Measurements from ENCODE around the gene TLCD3B.
A peak's percentile ranks its signal among the peaks of the same experiment; 100 is the strongest.

Gene TLCD3B, protein sequence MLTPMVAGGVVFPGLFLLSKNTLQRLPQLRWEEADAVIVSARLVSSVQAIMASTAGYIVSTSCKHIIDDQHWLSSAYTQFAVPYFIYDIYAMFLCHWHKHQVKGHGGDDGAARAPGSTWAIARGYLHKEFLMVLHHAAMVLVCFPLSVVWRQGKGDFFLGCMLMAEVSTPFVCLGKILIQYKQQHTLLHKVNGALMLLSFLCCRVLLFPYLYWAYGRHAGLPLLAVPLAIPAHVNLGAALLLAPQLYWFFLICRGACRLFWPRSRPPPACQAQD

DNA sequence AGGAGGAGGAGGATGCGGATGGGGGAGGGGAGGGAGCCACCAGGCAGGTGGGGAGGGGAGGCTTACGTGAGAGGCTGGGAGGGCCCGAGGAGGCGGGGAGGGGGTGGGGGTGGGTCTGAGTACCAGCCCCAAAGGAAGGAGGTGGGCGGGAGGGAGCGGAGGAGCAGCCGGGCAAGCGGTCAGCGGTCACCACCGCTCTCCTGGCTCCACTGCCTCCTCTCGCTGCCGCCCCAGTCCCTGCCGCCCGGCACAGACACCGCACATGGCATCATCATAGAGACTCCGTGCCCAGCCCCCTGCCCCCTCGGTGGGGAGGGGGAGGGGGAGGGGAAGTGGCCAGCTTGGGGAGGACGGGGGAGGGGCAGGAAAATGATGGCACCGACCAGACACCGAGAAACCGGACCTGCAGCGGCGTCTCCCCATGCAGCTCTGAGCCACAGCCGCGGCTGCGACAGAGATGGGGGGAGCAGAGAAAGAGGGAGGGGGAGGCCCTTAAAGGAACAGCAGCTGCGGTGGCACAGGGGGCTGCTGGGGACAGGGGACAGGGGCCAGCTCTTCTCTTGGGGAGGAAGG lies at the start of gene TLCD3B:
TLCD3B (minus strand) TSS at position 431 of the 573 bp plus-strand sequence. CDS start 744 bp downstream, outside the sequence.
- no peaks in the 10 kb centered on the region for H3K4me1 ChIP-seq (ENCODE audit: control insufficient read depth, insufficient read depth, low read length)
- no peaks in the 10 kb centered on the region for H3K36me3 ChIP-seq (ENCODE audit: control insufficient read depth, insufficient read depth, low read length)
- no peak within 1 kb of the TSS for H3K9ac ChIP-seq (ENCODE audit: low read length)
- peaks cover 21% of the 10 kb centered on the region for H3K27me3 ChIP-seq (ENCODE audit: control insufficient read depth, insufficient read depth, low read length)
- no peak within 1 kb of the TSS for H3K4me3 ChIP-seq (ENCODE audit: low read length)
- H3K27ac ChIP-seq (ENCODE audit: low read depth, low read length): no peak within 1 kb of the TSS

DNA sequence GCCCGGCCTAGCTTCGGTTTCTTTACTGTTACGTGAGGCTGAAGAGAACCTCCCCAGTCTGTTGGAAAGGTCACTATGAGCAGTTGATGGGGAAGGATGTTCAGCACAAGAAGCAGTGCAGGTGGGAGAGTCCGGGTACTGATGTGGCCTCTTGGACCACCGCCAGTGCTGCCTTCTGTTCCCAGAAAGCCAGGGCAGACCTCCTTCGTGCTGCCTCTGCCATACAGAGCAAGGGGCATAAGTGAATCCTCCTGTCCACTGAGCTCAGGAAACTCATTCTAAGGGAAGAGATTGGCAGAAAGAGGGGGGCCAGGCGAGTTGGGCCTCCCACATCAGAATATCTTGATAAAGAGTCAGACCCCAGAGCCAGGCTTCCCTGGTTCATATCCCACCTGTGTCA lies 48.4 kb upstream of the TLCD3B start:
- Histone ChIP-seq H3K9ac (ENCODE audit: low read length) (peak overlapping the region; percentile 19), H3K27me3 (ENCODE audit: control insufficient read depth, insufficient read depth, low read length) (no peaks in the 10 kb centered on the region), H3K36me3 (ENCODE audit: control insufficient read depth, insufficient read depth, low read length) (peaks cover 36% of the 10 kb centered on the region), H3K27ac (ENCODE audit: low read depth, low read length) (no peak overlapping the region), H3K4me3 (ENCODE audit: low read length) (no peak overlapping the region), H3K4me1 (ENCODE audit: control insufficient read depth, insufficient read depth, low read length) (peaks cover 17% of the 10 kb centered on the region)

DNA sequence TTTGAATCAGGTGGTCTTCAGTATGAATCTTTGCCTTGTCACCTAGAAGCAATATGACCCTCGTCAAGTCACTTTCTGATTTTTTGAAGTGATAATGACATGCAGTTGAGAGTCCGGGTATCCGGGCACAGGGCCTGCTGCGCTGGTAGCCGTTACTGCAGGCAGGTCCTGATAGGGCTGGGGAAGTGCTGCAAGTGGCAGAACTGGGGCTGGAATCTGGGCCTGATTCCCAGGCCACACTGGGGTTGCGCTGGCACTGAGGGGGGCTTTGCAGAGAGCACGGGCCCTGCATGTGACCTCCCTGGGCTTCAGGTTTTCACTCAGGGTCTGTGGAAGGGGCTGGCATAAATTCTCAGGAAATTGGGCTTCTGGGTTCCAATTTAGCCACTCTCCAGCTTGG lies 47.7 kb upstream of the TLCD3B start:
- Histone ChIP-seq H3K4me1 (ENCODE audit: control insufficient read depth, insufficient read depth, low read length) (peaks cover 17% of the 10 kb centered on the region), H3K9ac (ENCODE audit: low read length) (no peak overlapping the region), H3K4me3 (ENCODE audit: low read length) (no peak overlapping the region), H3K27ac (ENCODE audit: low read depth, low read length) (no peak overlapping the region), H3K36me3 (ENCODE audit: control insufficient read depth, insufficient read depth, low read length) (peaks cover 29% of the 10 kb centered on the region), H3K27me3 (ENCODE audit: control insufficient read depth, insufficient read depth, low read length) (no peaks in the 10 kb centered on the region)

DNA sequence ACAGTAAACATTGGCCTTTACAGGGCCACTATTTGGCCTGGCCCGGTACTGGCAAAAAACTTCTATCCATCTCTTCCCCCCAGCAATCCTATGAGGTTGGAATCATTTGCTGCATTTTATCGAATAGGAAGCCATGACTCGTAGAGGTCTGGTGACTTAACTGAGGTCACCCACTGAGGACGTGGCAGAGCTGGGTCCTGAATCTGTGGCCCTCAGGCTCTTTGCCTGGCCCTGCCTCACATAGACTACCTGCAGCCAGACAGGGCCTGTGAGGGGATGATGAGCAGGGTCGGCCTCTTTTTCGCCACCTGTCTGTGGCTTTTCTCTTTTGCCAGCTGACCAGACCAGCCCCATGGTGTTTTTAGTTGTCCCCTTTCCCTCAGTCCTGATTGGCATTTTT lies 46.6 kb upstream of the TLCD3B start:
- no peaks in the 10 kb centered on the region for H3K27me3 ChIP-seq (ENCODE audit: control insufficient read depth, insufficient read depth, low read length)
- no peak overlapping the region for H3K27ac ChIP-seq (ENCODE audit: low read depth, low read length)
- H3K4me3 ChIP-seq (ENCODE audit: low read length): peak overlapping the region; percentile 83
- peaks cover 17% of the 10 kb centered on the region for H3K4me1 ChIP-seq (ENCODE audit: control insufficient read depth, insufficient read depth, low read length)
- H3K9ac ChIP-seq (ENCODE audit: low read length): no peak overlapping the region
- peaks cover 19% of the 10 kb centered on the region for H3K36me3 ChIP-seq (ENCODE audit: control insufficient read depth, insufficient read depth, low read length)

DNA sequence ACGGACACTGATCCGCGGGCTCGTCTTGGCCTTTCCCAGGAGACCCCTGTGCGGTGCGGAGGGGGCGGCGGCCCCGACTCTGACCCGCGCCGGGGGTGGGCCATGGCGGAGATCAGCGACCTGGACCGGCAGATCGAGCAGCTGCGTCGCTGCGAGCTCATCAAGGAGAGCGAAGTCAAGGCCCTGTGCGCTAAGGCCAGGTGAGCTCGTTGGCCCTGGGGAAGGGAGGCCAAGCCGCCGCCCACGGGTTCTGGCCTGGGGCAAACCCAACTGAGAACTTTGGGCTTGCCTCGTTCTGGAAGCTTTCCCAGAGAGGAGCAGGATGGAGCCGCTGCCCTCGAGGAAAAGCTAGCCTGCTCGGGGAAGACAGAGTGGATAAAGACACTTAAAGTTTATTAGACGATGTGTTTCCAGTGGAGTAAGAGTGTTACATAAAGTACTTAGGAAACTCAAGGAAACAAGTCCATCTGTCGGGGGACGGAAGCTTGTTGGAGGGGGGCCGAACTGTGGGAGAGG lies 45.3 kb upstream of the TLCD3B start:
- Histone ChIP-seq H3K4me3 (ENCODE audit: low read length) (peak overlapping the region; percentile 83), H3K9ac (ENCODE audit: low read length) (peak overlapping the region; percentile 34), H3K4me1 (ENCODE audit: control insufficient read depth, insufficient read depth, low read length) (peaks cover 17% of the 10 kb centered on the region), H3K27me3 (ENCODE audit: control insufficient read depth, insufficient read depth, low read length) (no peaks in the 10 kb centered on the region), H3K36me3 (ENCODE audit: control insufficient read depth, insufficient read depth, low read length) (peaks cover 15% of the 10 kb centered on the region), H3K27ac (ENCODE audit: low read depth, low read length) (peak overlapping the region; percentile 91)

DNA sequence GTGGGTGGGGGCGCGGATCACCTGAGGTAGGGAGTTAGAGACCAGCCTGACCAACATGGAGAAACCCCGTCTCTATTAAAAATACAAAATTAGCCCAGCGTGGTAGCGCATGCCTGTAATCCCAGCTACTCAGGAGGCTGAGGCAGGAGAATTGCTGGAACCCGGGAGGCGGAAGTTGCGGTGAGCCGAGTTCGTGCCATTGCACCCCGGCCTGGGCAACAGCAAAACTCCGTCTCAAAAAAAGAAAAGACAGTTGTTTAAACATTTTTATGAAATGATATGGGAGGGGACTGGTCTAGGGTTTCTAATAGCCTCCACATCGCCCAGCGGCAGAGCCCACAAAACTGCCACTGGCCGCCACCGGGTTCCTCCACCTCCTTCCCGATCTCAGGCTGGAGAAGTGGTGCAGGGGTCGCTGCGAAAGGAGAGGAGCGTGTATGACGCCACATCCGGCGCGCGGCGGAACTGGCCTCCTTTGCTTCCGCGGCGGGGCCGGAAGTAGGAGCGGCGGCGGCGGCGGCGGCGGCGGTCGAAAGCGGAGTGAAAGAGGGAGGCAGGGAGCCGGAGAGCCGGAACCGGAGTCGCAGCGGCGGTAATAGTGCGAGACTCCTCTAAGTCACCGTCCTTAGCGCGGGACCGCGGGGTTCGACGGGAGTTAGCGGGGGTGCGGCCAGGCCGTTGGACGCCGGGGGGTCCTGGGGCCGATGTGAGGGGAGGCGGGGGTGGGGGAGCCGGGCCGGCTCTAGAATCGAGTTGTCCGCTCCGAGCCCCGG lies 44.6 kb upstream of the TLCD3B start, which contains the start of gene PPP4C:
PPP4C (plus strand) TSS at position 492 of the 773 bp plus-strand sequence. CDS start 384 bp downstream, outside the sequence.
- Histone ChIP-seq H3K27ac (ENCODE audit: low read depth, low read length) (peak within 1 kb of the TSS; percentile 91), H3K4me1 (ENCODE audit: control insufficient read depth, insufficient read depth, low read length) (peaks cover 17% of the 10 kb centered on the region), H3K27me3 (ENCODE audit: control insufficient read depth, insufficient read depth, low read length) (no peaks in the 10 kb centered on the region), H3K9ac (ENCODE audit: low read length) (peak within 1 kb of the TSS; percentile 34), H3K36me3 (ENCODE audit: control insufficient read depth, insufficient read depth, low read length) (peaks cover 13% of the 10 kb centered on the region), H3K4me3 (ENCODE audit: low read length) (peak within 1 kb of the TSS; percentile 83)

DNA sequence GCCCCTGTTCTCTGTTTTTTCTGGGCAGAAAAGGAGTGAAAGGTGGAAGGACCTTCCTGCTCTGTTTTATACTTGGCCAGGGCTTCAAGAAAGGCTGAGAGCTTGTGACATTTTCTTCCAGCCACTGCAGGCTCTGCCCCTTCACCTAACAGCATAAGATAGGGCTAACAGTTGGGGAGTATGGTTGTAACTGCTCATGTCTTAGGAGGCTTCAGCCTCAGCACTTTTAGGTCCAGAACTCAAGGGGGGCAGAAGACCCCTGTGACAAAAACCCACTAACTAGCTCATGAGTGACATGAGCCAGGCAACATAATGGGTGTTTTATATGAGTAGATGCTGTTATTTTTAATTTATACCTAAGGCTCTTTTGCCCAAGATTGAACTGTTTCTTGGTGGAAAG lies 39.4 kb upstream of the TLCD3B start:
- Histone ChIP-seq H3K9ac (ENCODE audit: low read length) (no peak overlapping the region), H3K4me3 (ENCODE audit: low read length) (no peak overlapping the region), H3K27me3 (ENCODE audit: control insufficient read depth, insufficient read depth, low read length) (no peaks in the 10 kb centered on the region), H3K27ac (ENCODE audit: low read depth, low read length) (peak overlapping the region; percentile 51), H3K36me3 (ENCODE audit: control insufficient read depth, insufficient read depth, low read length) (peaks cover 43% of the 10 kb centered on the region), H3K4me1 (ENCODE audit: control insufficient read depth, insufficient read depth, low read length) (peaks cover 35% of the 10 kb centered on the region)

DNA sequence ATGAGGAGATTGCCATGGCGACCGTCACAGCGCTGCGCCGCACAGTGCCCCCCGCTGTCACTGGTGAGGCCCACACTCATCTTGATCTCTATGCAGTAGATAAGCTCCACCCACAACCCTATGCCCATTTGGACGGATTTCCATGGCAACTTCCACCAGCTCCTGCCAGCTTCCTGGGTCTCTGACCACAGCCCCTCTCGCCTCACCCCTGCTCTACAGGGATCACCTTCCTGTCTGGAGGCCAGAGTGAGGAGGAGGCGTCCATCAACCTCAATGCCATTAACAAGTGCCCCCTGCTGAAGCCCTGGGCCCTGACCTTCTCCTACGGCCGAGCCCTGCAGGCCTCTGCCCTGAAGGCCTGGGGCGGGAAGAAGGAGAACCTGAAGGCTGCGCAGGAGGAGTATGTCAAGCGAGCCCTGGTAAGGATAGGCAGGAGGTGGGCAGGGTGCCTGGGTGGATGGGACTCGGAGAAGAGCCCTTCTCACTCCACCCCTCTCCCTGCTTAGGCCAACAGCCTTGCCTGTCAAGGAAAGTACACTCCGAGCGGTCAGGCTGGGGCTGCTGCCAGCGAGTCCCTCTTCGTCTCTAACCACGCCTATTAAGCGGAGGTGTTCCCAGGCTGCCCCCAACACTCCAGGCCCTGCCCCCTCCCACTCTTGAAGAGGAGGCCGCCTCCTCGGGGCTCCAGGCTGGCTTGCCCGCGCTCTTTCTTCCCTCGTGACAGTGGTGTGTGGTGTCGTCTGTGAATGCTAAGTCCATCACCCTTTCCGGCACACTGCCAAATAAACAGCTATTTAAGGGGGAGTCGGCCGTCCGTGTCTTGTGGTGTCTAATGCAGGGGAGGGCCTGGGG lies 38.8 kb upstream of the TLCD3B start:
- Histone ChIP-seq H3K4me1 (ENCODE audit: control insufficient read depth, insufficient read depth, low read length) (peaks cover 32% of the 10 kb centered on the region), H3K36me3 (ENCODE audit: control insufficient read depth, insufficient read depth, low read length) (peaks cover 43% of the 10 kb centered on the region), H3K27me3 (ENCODE audit: control insufficient read depth, insufficient read depth, low read length) (no peaks in the 10 kb centered on the region), H3K9ac (ENCODE audit: low read length) (no peak overlapping the region), H3K4me3 (ENCODE audit: low read length) (peak overlapping the region; percentile 23), H3K27ac (ENCODE audit: low read depth, low read length) (peak overlapping the region; percentile 51)

DNA sequence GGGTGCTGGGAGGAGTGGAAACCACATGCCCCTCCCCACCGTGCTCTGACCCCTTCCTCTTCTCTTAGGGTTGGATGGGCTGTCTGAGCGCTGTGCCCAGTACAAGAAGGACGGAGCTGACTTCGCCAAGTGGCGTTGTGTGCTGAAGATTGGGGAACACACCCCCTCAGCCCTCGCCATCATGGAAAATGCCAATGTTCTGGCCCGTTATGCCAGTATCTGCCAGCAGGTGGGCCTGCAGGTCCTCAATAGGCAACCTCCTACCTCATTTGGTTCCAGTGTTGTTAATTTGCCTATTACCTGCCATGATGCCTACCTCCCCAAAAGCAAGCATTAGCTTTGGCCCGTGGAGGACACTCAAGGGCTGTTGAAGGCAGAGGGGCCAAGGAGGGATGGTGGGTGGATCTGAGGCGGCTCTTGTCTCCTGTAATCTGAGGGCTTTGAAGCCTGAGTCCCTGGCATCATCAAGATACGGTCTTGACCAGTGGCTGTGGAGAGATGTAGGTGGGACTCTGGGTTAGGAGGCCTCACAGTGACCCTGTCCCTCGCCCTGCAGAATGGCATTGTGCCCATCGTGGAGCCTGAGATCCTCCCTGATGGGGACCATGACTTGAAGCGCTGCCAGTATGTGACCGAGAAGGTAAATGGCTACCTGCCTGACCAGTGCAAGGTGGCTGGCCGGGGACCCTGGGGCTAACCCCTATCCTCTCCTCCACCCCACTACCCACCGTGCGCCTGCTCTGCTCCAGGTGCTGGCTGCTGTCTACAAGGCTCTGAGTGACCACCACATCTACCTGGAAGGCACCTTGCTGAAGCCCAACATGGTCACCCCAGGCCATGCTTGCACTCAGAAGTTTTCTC lies 37.9 kb upstream of the TLCD3B start:
- Histone ChIP-seq H3K36me3 (ENCODE audit: control insufficient read depth, insufficient read depth, low read length) (peaks cover 43% of the 10 kb centered on the region), H3K27me3 (ENCODE audit: control insufficient read depth, insufficient read depth, low read length) (no peaks in the 10 kb centered on the region), H3K4me3 (ENCODE audit: low read length) (peak overlapping the region; percentile 29), H3K9ac (ENCODE audit: low read length) (peak overlapping the region; percentile 10), H3K27ac (ENCODE audit: low read depth, low read length) (peak overlapping the region; percentile 25), H3K4me1 (ENCODE audit: control insufficient read depth, insufficient read depth, low read length) (peaks cover 32% of the 10 kb centered on the region)

DNA sequence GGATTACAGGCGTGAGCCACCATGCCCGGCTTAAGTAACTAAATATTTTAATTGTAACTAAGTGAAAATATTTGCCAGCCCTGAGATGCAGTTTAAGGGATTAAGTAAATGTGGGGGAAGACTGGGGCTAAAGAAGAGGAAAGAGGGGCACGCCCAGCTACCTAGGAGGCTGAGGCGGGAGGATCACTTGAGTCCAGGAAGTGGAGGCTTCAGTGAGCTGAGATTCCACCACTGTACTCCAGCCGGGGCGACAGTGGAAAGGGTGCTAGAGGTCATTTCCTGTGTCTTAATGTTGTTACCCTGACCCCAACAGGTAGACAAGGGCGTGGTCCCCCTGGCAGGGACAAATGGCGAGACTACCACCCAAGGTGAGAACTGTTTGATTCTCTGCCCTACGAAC lies 37.3 kb upstream of the TLCD3B start:
- peak overlapping the region; percentile 10 for H3K9ac ChIP-seq (ENCODE audit: low read length)
- peak overlapping the region; percentile 25 for H3K27ac ChIP-seq (ENCODE audit: low read depth, low read length)
- no peaks in the 10 kb centered on the region for H3K27me3 ChIP-seq (ENCODE audit: control insufficient read depth, insufficient read depth, low read length)
- peaks cover 38% of the 10 kb centered on the region for H3K4me1 ChIP-seq (ENCODE audit: control insufficient read depth, insufficient read depth, low read length)
- H3K4me3 ChIP-seq (ENCODE audit: low read length): peak overlapping the region; percentile 22
- H3K36me3 ChIP-seq (ENCODE audit: control insufficient read depth, insufficient read depth, low read length): peaks cover 43% of the 10 kb centered on the region

DNA sequence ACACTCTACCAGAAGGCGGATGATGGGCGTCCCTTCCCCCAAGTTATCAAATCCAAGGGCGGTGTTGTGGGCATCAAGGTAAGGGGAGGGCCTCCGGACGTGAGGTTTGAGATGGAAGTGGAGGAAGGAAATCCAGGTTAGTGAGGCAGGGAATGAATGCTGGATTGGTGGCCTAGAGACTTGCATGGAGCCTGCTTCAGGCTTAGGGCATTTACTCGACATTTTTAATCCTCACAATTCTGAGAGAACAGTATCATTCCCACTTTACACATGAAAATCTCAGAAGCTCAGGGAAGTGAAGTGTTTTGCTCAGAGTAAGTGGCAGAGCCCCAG lies 36.5 kb upstream of the TLCD3B start:
- H3K27ac ChIP-seq (ENCODE audit: low read depth, low read length): peak overlapping the region; percentile 99
- peaks cover 43% of the 10 kb centered on the region for H3K36me3 ChIP-seq (ENCODE audit: control insufficient read depth, insufficient read depth, low read length)
- no peaks in the 10 kb centered on the region for H3K27me3 ChIP-seq (ENCODE audit: control insufficient read depth, insufficient read depth, low read length)
- H3K9ac ChIP-seq (ENCODE audit: low read length): no peak overlapping the region
- peak overlapping the region; percentile 99 for H3K4me3 ChIP-seq (ENCODE audit: low read length)
- peaks cover 41% of the 10 kb centered on the region for H3K4me1 ChIP-seq (ENCODE audit: control insufficient read depth, insufficient read depth, low read length)
